AG08395 (cell line): ENCODE results near the gene PITRM1.

Experiments
- DNase-seq: peaks from one replicate; pipeline ENCODE4 v3.0.0; 2012; ENCODE audit warnings: mixed read lengths, low spot score

The PITRM1 gene

GRCh38 chr10:3166496-3167290 lies 5.9 kb downstream of the PITRM1 start:
- DNase-seq = no peak

GRCh38 chr10:3165196-3165595 lies 7.4 kb downstream of the PITRM1 start:
- no peak for DNase-seq

GRCh38 chr10:3163879-3164278 lies 8.7 kb downstream of the PITRM1 start:
- DNase-seq = no peak

GRCh38 chr10:3162533-3162932 lies 10.0 kb downstream of the PITRM1 start:
- DNase-seq = no peak

GRCh38 chr10:3159152-3159551 lies 13.4 kb downstream of the PITRM1 start:
- no peak for DNase-seq

GRCh38 chr10:3154666-3155065 lies 17.9 kb downstream of the PITRM1 start:
- no peak for DNase-seq

GRCh38 chr10:3152566-3152935 lies 20.0 kb downstream of the PITRM1 start:
- DNase-seq = no peak

GRCh38 chr10:3151889-3152565 lies 20.6 kb downstream of the PITRM1 start:
- no peak for DNase-seq

- no peak for DNase-seq
Observed at GRCh38 chr10:3150961-3151360, 21.6 kb downstream of the PITRM1 start.

GRCh38 chr10:3150366-3150765 lies 22.2 kb downstream of the PITRM1 start:
- DNase-seq = no peak

- no peak for DNase-seq
Observed at GRCh38 chr10:3149918-3150317, 22.7 kb downstream of the PITRM1 start.

- no peak for DNase-seq
Observed at GRCh38 chr10:3148994-3149393, 23.6 kb downstream of the PITRM1 start.

GRCh38 chr10:3148041-3148440 lies 24.5 kb downstream of the PITRM1 start:
- no peak for DNase-seq

GRCh38 chr10:3147117-3147820 lies 25.3 kb downstream of the PITRM1 start:
- DNase-seq = no peak

GRCh38 chr10:3146289-3146688 lies 26.3 kb downstream of the PITRM1 start:
- no peak for DNase-seq

GRCh38 chr10:3145366-3145765 lies 27.2 kb downstream of the PITRM1 start:
- no peak for DNase-seq

GRCh38 chr10:3143791-3144434 lies 28.7 kb downstream of the PITRM1 start:
- no peak for DNase-seq

- no peak for DNase-seq
Observed at GRCh38 chr10:3143366-3143765, 29.2 kb downstream of the PITRM1 start.

- no peak for DNase-seq
Observed at GRCh38 chr10:3142146-3142875, 30.3 kb downstream of the PITRM1 start.

GRCh38 chr10:3141351-3142005 lies 31.1 kb downstream of the PITRM1 start:
- DNase-seq = no peak

- DNase-seq = no peak
Observed at GRCh38 chr10:3140280-3140679, 32.3 kb downstream of the PITRM1 start.
